ENCODE data around the gene AMMECR1.

Gene AMMECR1

GRCh38 chrX:110316351-110317060 lies 1.4 kb downstream of the AMMECR1 start:
- Histone ChIP-seq H3K27ac (peak overlapping the region in 7 of 21 experiments; percentile 84 to 94 (median 88)), H3K4me3 (peak overlapping the region; percentile 56 to 85 (median 67))

GRCh38 chrX:110315551-110315950 lies 2.3 kb downstream of the AMMECR1 start:
- Histone ChIP-seq H3K4me3 (no peak overlapping the region), H3K27ac (no peak overlapping the region)

GRCh38 chrX:110311437-110312230 lies 6.3 kb downstream of the AMMECR1 start:
- H3K4me3 ChIP-seq, result no peak overlapping the region
- H3K27ac ChIP-seq, result no peak overlapping the region

- no peak overlapping the region for H3K27ac ChIP-seq
- no peak overlapping the region for H3K4me3 ChIP-seq
Measured at GRCh38 chrX:110310896-110311295, 7.0 kb downstream of the AMMECR1 start.

- H3K27ac ChIP-seq, result no peak overlapping the region
- H3K4me3 ChIP-seq, result no peak overlapping the region
Measured at GRCh38 chrX:110310000-110310790, 7.7 kb downstream of the AMMECR1 start.

GRCh38 chrX:110308220-110308619 lies 9.7 kb downstream of the AMMECR1 start:
- no peak overlapping the region for H3K4me3 ChIP-seq
- H3K27ac ChIP-seq, result no peak overlapping the region

GRCh38 chrX:110304884-110305283 lies 13.0 kb downstream of the AMMECR1 start:
- H3K27ac ChIP-seq, result no peak overlapping the region
- H3K4me3 ChIP-seq, result no peak overlapping the region

- H3K4me3 ChIP-seq, result no peak overlapping the region
- H3K27ac ChIP-seq, result no peak overlapping the region
Measured at GRCh38 chrX:110304371-110304770, 13.5 kb downstream of the AMMECR1 start.

- H3K27ac ChIP-seq, result no peak overlapping the region
- no peak overlapping the region for H3K4me3 ChIP-seq
Measured at GRCh38 chrX:110302975-110303374, 14.9 kb downstream of the AMMECR1 start.

GRCh38 chrX:110301194-110301593 lies 16.7 kb downstream of the AMMECR1 start:
- no peak overlapping the region for H3K27ac ChIP-seq
- H3K4me3 ChIP-seq, result no peak overlapping the region

GRCh38 chrX:110294087-110294486 lies 23.8 kb downstream of the AMMECR1 start:
- Histone ChIP-seq H3K4me3 (no peak overlapping the region), H3K27ac (no peak overlapping the region)

- Histone ChIP-seq H3K27ac (no peak overlapping the region), H3K4me3 (no peak overlapping the region)
Measured at GRCh38 chrX:110293658-110294057, 24.2 kb downstream of the AMMECR1 start.

- H3K4me3 ChIP-seq, result no peak overlapping the region
- H3K27ac ChIP-seq, result no peak overlapping the region
Measured at GRCh38 chrX:110287605-110288004, 30.3 kb downstream of the AMMECR1 start.

- H3K27ac ChIP-seq, result peak overlapping the region in 2 of 21 experiments; percentile 35 to 43
- no peak overlapping the region for H3K4me3 ChIP-seq
Measured at GRCh38 chrX:110286106-110286505, 31.8 kb downstream of the AMMECR1 start.

GRCh38 chrX:110284159-110284558 lies 33.7 kb downstream of the AMMECR1 start:
- Histone ChIP-seq H3K4me3 (no peak overlapping the region), H3K27ac (no peak overlapping the region)

- Histone ChIP-seq H3K4me3 (no peak overlapping the region), H3K27ac (no peak overlapping the region)
Measured at GRCh38 chrX:110282922-110283321, 35.0 kb downstream of the AMMECR1 start.

GRCh38 chrX:110281377-110281776 lies 36.5 kb downstream of the AMMECR1 start:
- Histone ChIP-seq H3K4me3 (no peak overlapping the region), H3K27ac (no peak overlapping the region)

GRCh38 chrX:110280954-110281353 lies 36.9 kb downstream of the AMMECR1 start:
- H3K4me3 ChIP-seq, result no peak overlapping the region

GRCh38 chrX:110277609-110278008 lies 40.3 kb downstream of the AMMECR1 start:
- no peak overlapping the region for H3K27ac ChIP-seq
- H3K4me3 ChIP-seq, result no peak overlapping the region

More at GRCh38 chrX:110280954-110281353, 36.9 kb downstream of the AMMECR1 start:
- H3K27ac ChIP-seq, result no peak overlapping the region

GRCh38 chrX:110276778-110277177 lies 41.1 kb downstream of the AMMECR1 start:
- Histone ChIP-seq H3K27ac (no peak overlapping the region), H3K4me3 (no peak overlapping the region)
